ENCODE data around the gene TGFB1. TPM values are rescaled to one million over a fixed set of nuclear protein-coding genes. Genes with fewer than 3 reads are reported as not detected.

The TGFB1 gene
- total RNA-seq, 1 experiment from 2014 or later = 42.6 TPM

DNA sequence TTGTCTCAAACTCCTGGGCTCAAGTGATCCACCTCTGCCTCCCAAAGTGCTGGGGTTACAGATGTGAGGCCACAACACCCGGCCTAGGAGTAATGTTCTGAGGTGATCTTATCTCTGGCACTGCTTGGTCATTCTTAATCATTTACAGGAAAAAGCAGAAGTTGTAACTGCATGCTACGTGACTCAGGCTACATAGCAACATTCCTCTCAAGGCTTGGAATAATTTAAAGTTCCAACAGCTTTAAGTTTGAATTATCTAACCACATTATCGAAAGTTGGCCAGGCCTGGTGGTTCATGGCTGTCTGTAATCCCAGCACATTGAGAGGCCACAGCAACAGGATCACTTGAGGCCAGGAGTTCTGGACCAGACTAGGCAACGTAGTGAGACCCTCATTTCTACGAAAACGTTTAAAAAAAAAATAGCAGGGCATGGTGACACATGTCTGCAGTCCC, 14.2 kb upstream of the TGFB1 start:
- ATAC-seq = no peak
- intact Hi-C loops (cut with micrococcal nuclease; ENCODE audit: unreplicated experiment) = no loop called here
- no peaks in the 10 kb centered on the region for H3K9me3 ChIP-seq (ENCODE audit: control insufficient read depth, insufficient read depth, low read depth, low read length)
- TF ChIP-seq TCF7L2 (IDR thresholded peaks at IDR 0.05; ENCODE audit: low read depth, low read length) = no peak
- TF ChIP-seq, protein P1, sequence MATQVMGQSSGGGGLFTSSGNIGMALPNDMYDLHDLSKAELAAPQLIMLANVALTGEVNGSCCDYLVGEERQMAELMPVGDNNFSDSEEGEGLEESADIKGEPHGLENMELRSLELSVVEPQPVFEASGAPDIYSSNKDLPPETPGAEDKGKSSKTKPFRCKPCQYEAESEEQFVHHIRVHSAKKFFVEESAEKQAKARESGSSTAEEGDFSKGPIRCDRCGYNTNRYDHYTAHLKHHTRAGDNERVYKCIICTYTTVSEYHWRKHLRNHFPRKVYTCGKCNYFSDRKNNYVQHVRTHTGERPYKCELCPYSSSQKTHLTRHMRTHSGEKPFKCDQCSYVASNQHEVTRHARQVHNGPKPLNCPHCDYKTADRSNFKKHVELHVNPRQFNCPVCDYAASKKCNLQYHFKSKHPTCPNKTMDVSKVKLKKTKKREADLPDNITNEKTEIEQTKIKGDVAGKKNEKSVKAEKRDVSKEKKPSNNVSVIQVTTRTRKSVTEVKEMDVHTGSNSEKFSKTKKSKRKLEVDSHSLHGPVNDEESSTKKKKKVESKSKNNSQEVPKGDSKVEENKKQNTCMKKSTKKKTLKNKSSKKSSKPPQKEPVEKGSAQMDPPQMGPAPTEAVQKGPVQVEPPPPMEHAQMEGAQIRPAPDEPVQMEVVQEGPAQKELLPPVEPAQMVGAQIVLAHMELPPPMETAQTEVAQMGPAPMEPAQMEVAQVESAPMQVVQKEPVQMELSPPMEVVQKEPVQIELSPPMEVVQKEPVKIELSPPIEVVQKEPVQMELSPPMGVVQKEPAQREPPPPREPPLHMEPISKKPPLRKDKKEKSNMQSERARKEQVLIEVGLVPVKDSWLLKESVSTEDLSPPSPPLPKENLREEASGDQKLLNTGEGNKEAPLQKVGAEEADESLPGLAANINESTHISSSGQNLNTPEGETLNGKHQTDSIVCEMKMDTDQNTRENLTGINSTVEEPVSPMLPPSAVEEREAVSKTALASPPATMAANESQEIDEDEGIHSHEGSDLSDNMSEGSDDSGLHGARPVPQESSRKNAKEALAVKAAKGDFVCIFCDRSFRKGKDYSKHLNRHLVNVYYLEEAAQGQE (IDR thresholded peaks at IDR 0.05; ENCODE audit: insufficient read depth in 1 of 2, low read depth in 2 of 2, low read length in 1 of 2) = no peak
- TF ChIP-seq SIN3A (IDR thresholded peaks at IDR 0.05; ENCODE audit: borderline replicate concordance, insufficient read depth, low read depth, low read length) = no peak
- TF ChIP-seq, protein P2, sequence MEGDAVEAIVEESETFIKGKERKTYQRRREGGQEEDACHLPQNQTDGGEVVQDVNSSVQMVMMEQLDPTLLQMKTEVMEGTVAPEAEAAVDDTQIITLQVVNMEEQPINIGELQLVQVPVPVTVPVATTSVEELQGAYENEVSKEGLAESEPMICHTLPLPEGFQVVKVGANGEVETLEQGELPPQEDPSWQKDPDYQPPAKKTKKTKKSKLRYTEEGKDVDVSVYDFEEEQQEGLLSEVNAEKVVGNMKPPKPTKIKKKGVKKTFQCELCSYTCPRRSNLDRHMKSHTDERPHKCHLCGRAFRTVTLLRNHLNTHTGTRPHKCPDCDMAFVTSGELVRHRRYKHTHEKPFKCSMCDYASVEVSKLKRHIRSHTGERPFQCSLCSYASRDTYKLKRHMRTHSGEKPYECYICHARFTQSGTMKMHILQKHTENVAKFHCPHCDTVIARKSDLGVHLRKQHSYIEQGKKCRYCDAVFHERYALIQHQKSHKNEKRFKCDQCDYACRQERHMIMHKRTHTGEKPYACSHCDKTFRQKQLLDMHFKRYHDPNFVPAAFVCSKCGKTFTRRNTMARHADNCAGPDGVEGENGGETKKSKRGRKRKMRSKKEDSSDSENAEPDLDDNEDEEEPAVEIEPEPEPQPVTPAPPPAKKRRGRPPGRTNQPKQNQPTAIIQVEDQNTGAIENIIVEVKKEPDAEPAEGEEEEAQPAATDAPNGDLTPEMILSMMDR (IDR thresholded peaks at IDR 0.05) = no peak
- TF ChIP-seq POLR2AphosphoS5 (IDR thresholded peaks at IDR 0.05; ENCODE audit: low read depth, low read length) = no peak
- in situ Hi-C loops (cut with HindIII; ENCODE audit: low pct_unique_long_range_greater_than_20kb, low sequenced_read_pairs) = no loop called here
- POLR2A ChIA-PET = no interaction called here
- H3K36me3 ChIP-seq (ENCODE audit: control insufficient read depth, insufficient read depth, low read length) = no peaks in the 10 kb centered on the region
- no peak overlapping the region for H3K27ac ChIP-seq (ENCODE audit: low read length)
- no peak for DNase-seq (ENCODE audit: low read depth, low spot score)
- H3K4me3 ChIP-seq (ENCODE audit: low read depth in 2 of 2, low read length in 2 of 2) = no peak overlapping the region
- CTCF ChIA-PET = no interaction called here
- H3K27me3 ChIP-seq (ENCODE audit: control insufficient read depth, insufficient read depth, low read length) = no peaks in the 10 kb centered on the region
- H3K4me1 ChIP-seq (ENCODE audit: control insufficient read depth, insufficient read depth, low read length) = peaks cover 3% of the 10 kb centered on the region
- BruUV-seq (replicated peaks) = no TSS peak

DNA sequence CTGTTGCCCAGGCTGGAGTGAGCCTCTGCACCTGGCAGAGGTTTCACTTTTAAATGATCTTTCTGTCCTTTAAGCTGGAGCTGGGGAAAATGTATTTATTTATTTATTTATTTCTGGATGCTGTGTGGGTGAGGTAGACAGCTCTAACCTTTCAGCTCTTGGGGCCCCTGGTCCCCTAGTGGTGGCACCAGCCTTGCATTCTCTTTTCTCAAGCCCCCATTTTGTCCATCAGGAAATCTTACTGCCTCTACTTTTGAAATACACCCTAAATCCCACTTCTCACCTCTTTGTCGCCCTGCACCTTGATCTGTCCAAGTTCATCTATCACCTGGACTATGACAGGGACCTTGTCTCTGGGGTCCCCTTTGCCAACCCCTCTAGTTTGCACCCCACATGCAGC, 12.4 kb upstream of the TGFB1 start:
- CTCF ChIA-PET = no interaction called here
- no TSS peak for BruUV-seq (replicated peaks)
- POLR2A ChIA-PET = interaction anchor here (0.7 kb wide), 1 partner anchor 57 kb away, joined by 16 read pairs; no protein-coding TSS in a partner anchor

More for the DNA sequence above, 12.4 kb upstream of the TGFB1 start:
- TF ChIP-seq POLR2AphosphoS5 (IDR thresholded peaks at IDR 0.05; ENCODE audit: low read depth, low read length) (no peak), TCF7L2 (IDR thresholded peaks at IDR 0.05; ENCODE audit: low read depth, low read length) (no peak), SIN3A (IDR thresholded peaks at IDR 0.05; ENCODE audit: borderline replicate concordance, insufficient read depth, low read depth, low read length) (no peak)
- TF ChIP-seq, protein P1 (IDR thresholded peaks at IDR 0.05; ENCODE audit: insufficient read depth in 1 of 2, low read depth in 2 of 2, low read length in 1 of 2) = no peak
- TF ChIP-seq, protein P2 (IDR thresholded peaks at IDR 0.05) = no peak
- no peaks in the 10 kb centered on the region for H3K27me3 ChIP-seq (ENCODE audit: control insufficient read depth, insufficient read depth, low read length)
- H3K27ac ChIP-seq (ENCODE audit: low read length) = no peak overlapping the region
- no peaks in the 10 kb centered on the region for H3K36me3 ChIP-seq (ENCODE audit: control insufficient read depth, insufficient read depth, low read length)
- H3K4me3 ChIP-seq (ENCODE audit: low read depth in 2 of 2, low read length in 2 of 2) = no peak overlapping the region
- no peaks in the 10 kb centered on the region for H3K9me3 ChIP-seq (ENCODE audit: control insufficient read depth, insufficient read depth, low read depth, low read length)
- in situ Hi-C loops (cut with HindIII; ENCODE audit: low pct_unique_long_range_greater_than_20kb, low sequenced_read_pairs) = no loop called here
- peaks cover 3% of the 10 kb centered on the region for H3K4me1 ChIP-seq (ENCODE audit: control insufficient read depth, insufficient read depth, low read length)
- intact Hi-C loops (cut with micrococcal nuclease; ENCODE audit: unreplicated experiment) = no loop called here
- ATAC-seq = no peak
- no peak for DNase-seq (ENCODE audit: low read depth, low spot score)
